Measurements from ENCODE around the gene ADAMTS10. TPM values are rescaled to one million over a fixed set of nuclear protein-coding genes. Genes with fewer than 3 reads are reported as not detected.
"Not testable (repeated sequence)": the region's sequence is repeated elsewhere in the genome, so short reads cannot be mapped to it uniquely, and the experiment has no call there.

The ADAMTS10 gene
- total and polyA plus RNA-seq, 7 donors, result 1.9 to 8.2 (median 3.4) TPM

DNA sequence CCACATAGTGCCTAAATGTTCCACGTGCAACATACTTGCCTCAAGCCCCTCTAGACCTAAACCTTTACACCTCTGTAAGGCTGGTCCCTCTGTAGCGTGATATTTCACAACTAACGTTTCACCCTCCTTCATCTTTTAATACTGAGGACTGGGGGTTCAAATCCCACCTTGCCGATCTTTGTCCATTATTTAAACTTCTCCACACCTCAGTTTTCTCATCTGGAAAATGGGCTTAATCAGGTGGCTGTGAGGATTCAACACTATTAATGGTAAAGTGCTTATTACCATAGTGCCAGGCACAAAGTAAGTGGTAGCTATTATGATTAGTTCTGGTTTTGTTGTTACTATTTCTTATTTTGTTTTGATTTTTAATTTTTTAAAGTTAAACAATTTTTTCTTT lies 7.5 kb upstream of the ADAMTS10 start:
- H3K27me3 ChIP-seq (ENCODE audit: insufficient read depth in 3 of 3, low read length in 2 of 3), result peaks cover 0 to 3% (median 0%) of the 10 kb centered on the region in 3 donors
- DNase-seq, result no peak
- no peak for ATAC-seq
- intact Hi-C loops (cut with DNase I), result no loop called here
- no peaks in the 10 kb centered on the region for H3K9me3 ChIP-seq
- no peak overlapping the region for H3K4me3 ChIP-seq
- no peak overlapping the region for H3K27ac ChIP-seq
- 73 to 83% (median 76%) methylated on average over 4 of the region's 4 CpGs for WGBS, 3 donors
- H3K4me1 ChIP-seq, result no peaks in the 10 kb centered on the region
- no peaks in the 10 kb centered on the region for H3K36me3 ChIP-seq (ENCODE audit: insufficient read depth in 1 of 2, low read depth in 1 of 2)
- TF ChIP-seq, protein P1, sequence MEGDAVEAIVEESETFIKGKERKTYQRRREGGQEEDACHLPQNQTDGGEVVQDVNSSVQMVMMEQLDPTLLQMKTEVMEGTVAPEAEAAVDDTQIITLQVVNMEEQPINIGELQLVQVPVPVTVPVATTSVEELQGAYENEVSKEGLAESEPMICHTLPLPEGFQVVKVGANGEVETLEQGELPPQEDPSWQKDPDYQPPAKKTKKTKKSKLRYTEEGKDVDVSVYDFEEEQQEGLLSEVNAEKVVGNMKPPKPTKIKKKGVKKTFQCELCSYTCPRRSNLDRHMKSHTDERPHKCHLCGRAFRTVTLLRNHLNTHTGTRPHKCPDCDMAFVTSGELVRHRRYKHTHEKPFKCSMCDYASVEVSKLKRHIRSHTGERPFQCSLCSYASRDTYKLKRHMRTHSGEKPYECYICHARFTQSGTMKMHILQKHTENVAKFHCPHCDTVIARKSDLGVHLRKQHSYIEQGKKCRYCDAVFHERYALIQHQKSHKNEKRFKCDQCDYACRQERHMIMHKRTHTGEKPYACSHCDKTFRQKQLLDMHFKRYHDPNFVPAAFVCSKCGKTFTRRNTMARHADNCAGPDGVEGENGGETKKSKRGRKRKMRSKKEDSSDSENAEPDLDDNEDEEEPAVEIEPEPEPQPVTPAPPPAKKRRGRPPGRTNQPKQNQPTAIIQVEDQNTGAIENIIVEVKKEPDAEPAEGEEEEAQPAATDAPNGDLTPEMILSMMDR (IDR thresholded peaks at IDR 0.05), result no peak

DNA sequence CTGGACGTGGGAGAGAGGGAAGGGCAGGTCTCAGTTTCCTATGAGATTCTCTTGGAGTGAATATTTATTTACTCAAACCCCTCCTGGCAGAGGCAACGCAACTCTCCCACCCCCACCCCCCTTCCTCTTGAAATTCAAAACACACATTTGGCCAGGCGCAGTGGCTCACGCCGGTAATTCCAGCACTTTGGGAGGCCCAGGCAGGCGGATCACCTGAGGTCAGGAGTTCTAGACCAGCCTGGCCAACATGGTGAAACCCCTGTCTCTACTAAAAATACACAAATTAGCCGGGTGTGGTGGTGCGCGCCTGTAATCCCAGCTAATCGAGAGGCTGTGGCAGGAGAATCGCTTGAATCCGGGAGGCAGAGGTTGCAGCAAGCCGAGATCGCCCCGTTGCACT lies 6.8 kb upstream of the ADAMTS10 start:
- H3K27me3 ChIP-seq (ENCODE audit: insufficient read depth in 3 of 3, low read length in 2 of 3); intact Hi-C loops (cut with DNase I): not testable (repeated sequence)

DNA sequence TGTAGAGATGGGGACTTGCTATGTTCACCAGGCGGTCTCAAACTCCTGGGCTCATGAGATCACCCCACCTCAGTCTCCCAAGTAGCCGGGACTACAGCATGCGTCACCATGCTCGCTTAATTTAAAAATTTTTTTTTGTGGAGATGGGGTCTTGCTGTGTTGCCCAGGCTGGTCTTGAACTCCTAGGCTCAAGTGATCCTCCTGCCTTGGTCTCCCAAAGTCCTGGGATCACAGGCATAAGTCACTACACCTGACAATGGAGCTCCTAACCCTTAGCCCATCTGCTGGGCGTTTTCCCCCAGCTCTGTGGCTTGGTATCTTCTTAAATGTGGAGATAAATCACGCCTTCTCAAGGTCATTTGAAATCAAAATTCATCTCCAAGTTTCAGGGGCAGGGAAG lies 6.3 kb upstream of the ADAMTS10 start:
- 74 to 86% (median 81%) methylated on average over 6 of the region's 6 CpGs for WGBS, 3 donors
- no peak overlapping the region for H3K27ac ChIP-seq
- peaks cover 0 to 3% (median 0%) of the 10 kb centered on the region in 3 donors for H3K27me3 ChIP-seq (ENCODE audit: insufficient read depth in 3 of 3, low read length in 2 of 3)
- TF ChIP-seq, protein P1 (IDR thresholded peaks at IDR 0.05), result no peak
- ATAC-seq, result no peak
- no peaks in the 10 kb centered on the region for H3K36me3 ChIP-seq (ENCODE audit: insufficient read depth in 1 of 2, low read depth in 1 of 2)
- no peaks in the 10 kb centered on the region for H3K9me3 ChIP-seq
- intact Hi-C loops (cut with DNase I), result no loop called here
- H3K4me3 ChIP-seq, result no peak overlapping the region
- no peak for DNase-seq
- no peaks in the 10 kb centered on the region for H3K4me1 ChIP-seq

More for the DNA sequence above, 6.8 kb upstream of the ADAMTS10 start:
- not testable (repeated sequence) for ATAC-seq; H3K4me3 ChIP-seq; H3K4me1 ChIP-seq; H3K36me3 ChIP-seq (ENCODE audit: insufficient read depth in 1 of 2, low read depth in 1 of 2); H3K27ac ChIP-seq; H3K9me3 ChIP-seq; DNase-seq
- WGBS, 3 donors, result 64 to 69% (median 68%) methylated on average over 15 of the region's 15 CpGs

DNA sequence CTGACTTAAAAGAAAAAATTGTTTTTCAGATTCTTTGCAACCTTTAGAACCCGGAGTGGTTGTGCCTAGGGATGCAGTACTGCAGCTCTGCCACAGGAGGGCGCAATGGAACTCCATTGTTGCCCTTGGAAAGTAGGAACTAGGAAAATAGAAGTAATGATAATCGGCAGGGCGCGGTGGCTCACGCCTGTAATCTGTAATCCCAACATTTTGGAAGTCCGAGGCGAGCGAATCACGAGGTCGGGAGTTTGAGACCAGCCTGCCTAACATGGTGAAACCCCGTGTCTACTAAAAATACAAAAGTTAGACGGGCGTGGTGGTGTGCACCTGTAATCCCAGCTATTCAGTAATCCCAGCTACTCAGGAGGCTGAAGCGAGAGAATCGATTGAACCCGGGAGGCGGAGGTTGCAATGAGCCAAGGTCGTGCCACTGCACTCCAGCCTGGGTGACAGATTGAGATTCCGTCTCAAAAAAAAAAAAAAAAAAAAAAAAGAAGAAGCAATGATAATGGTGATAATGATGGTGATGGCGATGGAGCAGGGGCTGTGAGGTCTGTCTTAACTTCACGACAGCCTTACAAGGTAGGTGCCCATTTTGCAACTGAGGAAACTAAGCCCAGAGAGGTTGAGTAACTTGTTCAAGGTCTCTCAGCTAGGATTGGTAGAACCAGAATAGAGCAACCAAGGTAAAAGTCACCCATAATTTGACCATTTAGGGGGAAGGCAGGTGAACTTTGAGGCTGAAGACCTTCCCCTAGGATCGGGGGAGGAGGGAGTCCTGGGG lies 5.5 kb upstream of the ADAMTS10 start:
- peak; percentile 34 to 59 for DNase-seq
- TF ChIP-seq, protein P1 (IDR thresholded peaks at IDR 0.05), result peak; percentile 68

DNA sequence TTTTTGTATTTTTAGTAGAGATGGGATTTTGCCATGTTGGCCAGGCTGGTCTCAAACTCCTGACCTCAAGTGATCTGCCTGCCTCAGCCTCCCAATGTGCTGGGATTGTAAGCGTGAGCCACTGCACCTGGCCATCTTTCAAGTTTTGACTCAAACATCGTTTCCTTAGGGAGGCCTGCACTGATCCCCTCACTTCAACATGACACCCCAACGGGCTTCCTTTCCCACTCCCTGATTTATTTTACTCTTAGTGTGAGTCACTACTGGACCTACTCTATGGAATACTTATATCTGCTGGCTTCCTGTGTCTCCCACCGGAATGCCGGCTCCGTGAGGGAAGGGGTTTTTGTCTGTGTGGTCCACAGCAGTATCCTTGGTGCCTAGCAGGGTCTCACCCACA lies 4.5 kb upstream of the ADAMTS10 start:
- ATAC-seq (no peak), DNase-seq (no peak)
- no peak overlapping the region for H3K4me3 ChIP-seq
- WGBS, 3 donors, result 12 to 21% (median 14%) methylated on average over 6 of the region's 6 CpGs
- no peaks in the 10 kb centered on the region for H3K36me3 ChIP-seq (ENCODE audit: insufficient read depth in 1 of 2, low read depth in 1 of 2)
- TF ChIP-seq, protein P1 (IDR thresholded peaks at IDR 0.05), result no peak
- no peak overlapping the region for H3K27ac ChIP-seq
- no peaks in the 10 kb centered on the region for H3K9me3 ChIP-seq
- peaks cover 0 to 3% (median 3%) of the 10 kb centered on the region in 3 donors for H3K27me3 ChIP-seq (ENCODE audit: insufficient read depth in 3 of 3, low read length in 2 of 3)
- intact Hi-C loops (cut with DNase I), result no loop called here
- no peaks in the 10 kb centered on the region for H3K4me1 ChIP-seq

More for the DNA sequence above, 5.5 kb upstream of the ADAMTS10 start:
- no peak for ATAC-seq
- H3K4me3 ChIP-seq, result no peak overlapping the region
- H3K9me3 ChIP-seq, result no peaks in the 10 kb centered on the region
- peaks cover 0 to 3% (median 0%) of the 10 kb centered on the region in 3 donors for H3K27me3 ChIP-seq (ENCODE audit: insufficient read depth in 3 of 3, low read length in 2 of 3)
- H3K36me3 ChIP-seq (ENCODE audit: insufficient read depth in 1 of 2, low read depth in 1 of 2), result no peaks in the 10 kb centered on the region
- intact Hi-C loops (cut with DNase I), result no loop called here
- no peaks in the 10 kb centered on the region for H3K4me1 ChIP-seq
- WGBS, 3 donors, result 25 to 28% (median 25%) methylated on average over 22 to 23 of the region's 23 CpGs
- no peak overlapping the region for H3K27ac ChIP-seq

All from psoas muscle (tissue), 8 donors.